Immature natural killer cell (primary cell): Measurements from ENCODE around the gene SEPSECS. TPM values are rescaled to one million over a fixed set of nuclear protein-coding genes. Genes with fewer than 3 reads are reported as not detected.
A peak's percentile ranks its signal among the peaks of the same experiment; 100 is the strongest.

Source experiments
- DNase-seq, 3 donors: peaks; one replicate each; pipeline ENCODE4 v3.0.0; 2022; ENCODE audit warnings: mixed read lengths in 1 of 3
- H3K27ac Mint-ChIP-seq, 6 donors: one replicate each; pipeline ENCODE4 v1.8.0; 2020; ENCODE audit warnings: mixed read lengths in 6 of 6, mild to moderate bottlenecking in 5 of 6, inconsistent platforms in 4 of 6, moderate library complexity in 3 of 6
- H3K27me3 Mint-ChIP-seq, 3 donors: one replicate each; pipeline ENCODE4 v1.8.0; 2020 to 2021; ENCODE audit warnings: low read depth in 3 of 3, mild to moderate bottlenecking in 3 of 3, mixed read lengths in 3 of 3, moderate library complexity in 3 of 3, inconsistent platforms in 1 of 3
- H3K36me3 Mint-ChIP-seq, 3 donors: one replicate each; pipeline ENCODE4 v1.8.0; 2020; ENCODE audit warnings: mixed read lengths in 3 of 3, inconsistent platforms in 2 of 3, mild to moderate bottlenecking in 2 of 3
- H3K4me1 Mint-ChIP-seq, 2 donors: one replicate each; pipeline ENCODE4 v1.8.0; 2020; ENCODE audit warnings: inconsistent platforms in 2 of 2, mild to moderate bottlenecking in 2 of 2, mixed read lengths in 2 of 2, moderate library complexity in 1 of 2
- H3K4me3 Mint-ChIP-seq, 5 donors: one replicate each; pipeline ENCODE4 v1.8.0; 2020; ENCODE audit warnings: mild to moderate bottlenecking in 5 of 5, mixed read lengths in 5 of 5, inconsistent platforms in 3 of 5, moderate library complexity in 3 of 5
- H3K9me3 Mint-ChIP-seq, 6 donors: one replicate each; pipeline ENCODE4 v1.8.0; 2020; ENCODE audit warnings: mild to moderate bottlenecking in 6 of 6, mixed read lengths in 6 of 6, inconsistent platforms in 4 of 6, moderate library complexity in 3 of 6
- polyA plus RNA-seq, 3 donors: library from polyadenylated mRNA; unstranded; fragments of 300-500 nt; fragmentation: Illumina TruSeq; gene quantifications; one replicate each; pipeline ENCODE4 v1.2.3, GENCODE V29; 2021

SEPSECS gene
- polyA plus RNA-seq, 3 donors from 2014 or later = 2.1 to 6.0 (median 4.6) TPM

- no peak for DNase-seq
- Mint-ChIP-seq H3K36me3 (peaks cover 20 to 26% (median 25%) of the 10 kb centered on the region in 3 donors), H3K27ac (no peak overlapping the region), H3K9me3 (no peaks in the 10 kb centered on the region), H3K4me1 (peaks cover 0 to 8% of the 10 kb centered on the region in 2 donors), H3K27me3 (peaks cover 0 to 1% (median 0%) of the 10 kb centered on the region in 3 donors), H3K4me3 (no peak overlapping the region)
Observed at GRCh38 chr4:25142468-25142867, 17.8 kb downstream of the SEPSECS start.

GRCh38 chr4:25141592-25141991, 18.7 kb downstream of the SEPSECS start:
- Mint-ChIP-seq H3K27ac (peak overlapping the region in 1 of 6 donors; percentile 71), H3K36me3 (peaks cover 29 to 34% (median 33%) of the 10 kb centered on the region in 3 donors), H3K27me3 (peaks cover 0 to 1% (median 0%) of the 10 kb centered on the region in 3 donors), H3K4me3 (no peak overlapping the region), H3K9me3 (no peaks in the 10 kb centered on the region), H3K4me1 (peaks cover 0 to 8% of the 10 kb centered on the region in 2 donors)
- no peak for DNase-seq

- H3K9me3 Mint-ChIP-seq = no peaks in the 10 kb centered on the region
- peaks cover 0 to 2% of the 10 kb centered on the region in 2 donors for H3K4me1 Mint-ChIP-seq
- no peak overlapping the region for H3K27ac Mint-ChIP-seq
- no peak for DNase-seq
- peaks cover 0 to 2% (median 0%) of the 10 kb centered on the region in 3 donors for H3K27me3 Mint-ChIP-seq
- peaks cover 13 to 37% (median 35%) of the 10 kb centered on the region in 3 donors for H3K36me3 Mint-ChIP-seq
- H3K4me3 Mint-ChIP-seq = no peak overlapping the region
Observed at GRCh38 chr4:25133132-25133531, 27.1 kb downstream of the SEPSECS start.

- DNase-seq = no peak
- H3K36me3 Mint-ChIP-seq = peaks cover 15 to 38% (median 26%) of the 10 kb centered on the region in 3 donors
- H3K27ac Mint-ChIP-seq = peak overlapping the region in 1 of 6 donors; percentile 11
- H3K27me3 Mint-ChIP-seq = peaks cover 0 to 2% (median 0%) of the 10 kb centered on the region in 3 donors
- no peaks in the 10 kb centered on the region for H3K9me3 Mint-ChIP-seq
- peaks cover 0 to 2% of the 10 kb centered on the region in 2 donors for H3K4me1 Mint-ChIP-seq
- H3K4me3 Mint-ChIP-seq = no peak overlapping the region
Observed at GRCh38 chr4:25131926-25132325, 28.3 kb downstream of the SEPSECS start.

- H3K4me3 Mint-ChIP-seq = no peak overlapping the region
- H3K27ac Mint-ChIP-seq = peak overlapping the region in 1 of 6 donors; percentile 11
- H3K4me1 Mint-ChIP-seq = peaks cover 0 to 2% of the 10 kb centered on the region in 2 donors
- peaks cover 12 to 33% (median 22%) of the 10 kb centered on the region in 3 donors for H3K36me3 Mint-ChIP-seq
- H3K27me3 Mint-ChIP-seq = peaks cover 0 to 2% (median 0%) of the 10 kb centered on the region in 3 donors
- H3K9me3 Mint-ChIP-seq = no peaks in the 10 kb centered on the region
- no peak for DNase-seq
Observed at GRCh38 chr4:25131381-25131780, 28.9 kb downstream of the SEPSECS start.

GRCh38 chr4:25129917-25130316, 30.3 kb downstream of the SEPSECS start:
- Mint-ChIP-seq H3K36me3 (peaks cover 11 to 25% (median 14%) of the 10 kb centered on the region in 3 donors), H3K9me3 (no peaks in the 10 kb centered on the region), H3K27ac (no peak overlapping the region), H3K4me3 (no peak overlapping the region), H3K4me1 (no peaks in the 10 kb centered on the region), H3K27me3 (no peaks in the 10 kb centered on the region)
- no peak for DNase-seq

GRCh38 chr4:25128671-25129070, 31.6 kb downstream of the SEPSECS start:
- H3K27ac Mint-ChIP-seq = peak overlapping the region in 1 of 6 donors; percentile 57
- peaks cover 15 to 30% (median 16%) of the 10 kb centered on the region in 3 donors for H3K36me3 Mint-ChIP-seq
- H3K4me3 Mint-ChIP-seq = no peak overlapping the region
- no peaks in the 10 kb centered on the region for H3K4me1 Mint-ChIP-seq
- peaks cover 0 to 2% (median 0%) of the 10 kb centered on the region in 3 donors for H3K27me3 Mint-ChIP-seq
- DNase-seq = no peak
- no peaks in the 10 kb centered on the region for H3K9me3 Mint-ChIP-seq

GRCh38 chr4:25123236-25123635, 37.0 kb downstream of the SEPSECS start:
- no peak for DNase-seq
- H3K4me1 Mint-ChIP-seq = no peaks in the 10 kb centered on the region
- H3K4me3 Mint-ChIP-seq = no peak overlapping the region
- H3K27me3 Mint-ChIP-seq = peaks cover 0 to 2% (median 0%) of the 10 kb centered on the region in 3 donors
- no peak overlapping the region for H3K27ac Mint-ChIP-seq
- H3K36me3 Mint-ChIP-seq = peaks cover 16 to 42% (median 23%) of the 10 kb centered on the region in 3 donors
- no peaks in the 10 kb centered on the region for H3K9me3 Mint-ChIP-seq

GRCh38 chr4:25120146-25120940, 39.9 kb downstream of the SEPSECS start:
- Mint-ChIP-seq H3K9me3 (no peaks in the 10 kb centered on the region), H3K4me1 (no peaks in the 10 kb centered on the region), H3K36me3 (peaks cover 9 to 39% (median 31%) of the 10 kb centered on the region in 3 donors), H3K27ac (no peak overlapping the region), H3K27me3 (peaks cover 0 to 2% (median 2%) of the 10 kb centered on the region in 3 donors), H3K4me3 (no peak overlapping the region)
- DNase-seq = no peak

GRCh38 chr4:25117716-25118472, 42.4 kb downstream of the SEPSECS start:
- H3K4me1 Mint-ChIP-seq = no peaks in the 10 kb centered on the region
- H3K4me3 Mint-ChIP-seq = no peak overlapping the region
- no peaks in the 10 kb centered on the region for H3K9me3 Mint-ChIP-seq
- no peak for DNase-seq
- peaks cover 0 to 23% (median 22%) of the 10 kb centered on the region in 3 donors for H3K36me3 Mint-ChIP-seq
- peaks cover 0 to 2% (median 0%) of the 10 kb centered on the region in 3 donors for H3K27me3 Mint-ChIP-seq
- peak overlapping the region in 1 of 6 donors; percentile 7 for H3K27ac Mint-ChIP-seq

GRCh38 chr4:25117274-25117673, 43.0 kb downstream of the SEPSECS start:
- DNase-seq = no peak
- Mint-ChIP-seq H3K4me3 (no peak overlapping the region), H3K27me3 (peaks cover 0 to 2% (median 0%) of the 10 kb centered on the region in 3 donors), H3K4me1 (no peaks in the 10 kb centered on the region), H3K27ac (no peak overlapping the region), H3K9me3 (no peaks in the 10 kb centered on the region), H3K36me3 (peaks cover 0 to 20% (median 20%) of the 10 kb centered on the region in 3 donors)

GRCh38 chr4:25113915-25114904, 46.0 kb downstream of the SEPSECS start:
- Mint-ChIP-seq H3K27ac (no peak overlapping the region), H3K36me3 (peaks cover 0 to 18% (median 13%) of the 10 kb centered on the region in 3 donors), H3K27me3 (peaks cover 0 to 2% (median 0%) of the 10 kb centered on the region in 3 donors), H3K4me1 (no peaks in the 10 kb centered on the region), H3K9me3 (no peaks in the 10 kb centered on the region), H3K4me3 (no peak overlapping the region)
- DNase-seq = no peak

- H3K4me1 Mint-ChIP-seq = no peaks in the 10 kb centered on the region
- H3K27ac Mint-ChIP-seq = no peak overlapping the region
- peaks cover 0 to 12% (median 7%) of the 10 kb centered on the region in 3 donors for H3K36me3 Mint-ChIP-seq
- H3K4me3 Mint-ChIP-seq = no peak overlapping the region
- H3K9me3 Mint-ChIP-seq = no peaks in the 10 kb centered on the region
- peaks cover 0 to 2% (median 2%) of the 10 kb centered on the region in 3 donors for H3K27me3 Mint-ChIP-seq
- DNase-seq = no peak
Observed at GRCh38 chr4:25112995-25113380, 47.3 kb downstream of the SEPSECS start.
